ENCODE results near the gene ENPP1.

ENPP1 gene

GRCh38 chr6:131792091-131792496, 15.7 kb upstream of the ENPP1 start:
- Histone ChIP-seq H3K4me3 (ENCODE audit: low read depth, low read length) (no peak overlapping the region), H3K36me3 (ENCODE audit: control insufficient read depth in 2 of 2, insufficient read depth in 1 of 2, low read length in 2 of 2) (no peaks in the 10 kb centered on the region), H3K27ac (ENCODE audit: extremely low read depth, low read depth, low read length) (no peak overlapping the region), H3K4me1 (ENCODE audit: control insufficient read depth, insufficient read depth, low read length) (no peaks in the 10 kb centered on the region), H3K9me3 (ENCODE audit: control insufficient read depth, insufficient read depth, low read depth, low read length) (no peaks in the 10 kb centered on the region)
- TF ChIP-seq ZNF707 (tag by site-specific recombination; IDR thresholded peaks at IDR 0.05) (no peak), ZNF26 (tag by site-specific recombination; IDR thresholded peaks at IDR 0.05) (no peak), ZBTB49 (tag by site-specific recombination; IDR thresholded peaks at IDR 0.05; ENCODE audit: low read depth) (no peak), ZBTB48 (tag by site-specific recombination; IDR thresholded peaks at IDR 0.05) (no peak), ZNF558 (tag by site-specific recombination; IDR thresholded peaks at IDR 0.05) (no peak), ZBTB7A (tag by site-specific recombination; IDR thresholded peaks at IDR 0.05; ENCODE audit: low read depth) (no peak)
- ChIA-PET POLR2A (no interaction called here), CTCF (interaction anchor here (0.8 to 1.3 kb wide), 5 partner anchors 19 to 119 kb away, joined by 3 to 5 read pairs (median 5); no protein-coding TSS in a partner anchor)

GRCh38 chr6:131795366-131795765, 12.5 kb upstream of the ENPP1 start:
- no peaks in the 10 kb centered on the region for H3K9me3 ChIP-seq (ENCODE audit: control insufficient read depth, insufficient read depth, low read depth, low read length)
- CTCF ChIA-PET, result interaction anchor here (0.6 kb wide), 1 partner anchor 29 kb away, joined by 4 read pairs; no protein-coding TSS in a partner anchor
- POLR2A ChIA-PET, result no interaction called here
- H3K36me3 ChIP-seq (ENCODE audit: control insufficient read depth in 2 of 2, insufficient read depth in 1 of 2, low read length in 2 of 2), result no peaks in the 10 kb centered on the region
- TF ChIP-seq ZBTB44 (tag by site-specific recombination; IDR thresholded peaks at IDR 0.05), result no peak
- TF ChIP-seq ZNF514 (tag by site-specific recombination; IDR thresholded peaks at IDR 0.05), result no peak
- no peak for TF ChIP-seq PRDM6 (tag by site-specific recombination; IDR thresholded peaks at IDR 0.05)
- TF ChIP-seq ZNF48 (tag by site-specific recombination; IDR thresholded peaks at IDR 0.05), result no peak
- TF ChIP-seq ZNF777 (tag by site-specific recombination; IDR thresholded peaks at IDR 0.05; ENCODE audit: borderline replicate concordance), result no peak
- TF ChIP-seq SCRT2 (tag by site-specific recombination; IDR thresholded peaks at IDR 0.05), result no peak
- TF ChIP-seq ZNF692 (tag by site-specific recombination; IDR thresholded peaks at IDR 0.05), result no peak
- no peak for TF ChIP-seq ZNF610 (tag by site-specific recombination; IDR thresholded peaks at IDR 0.05; ENCODE audit: borderline replicate concordance)
- no peak for TF ChIP-seq ZNF623 (tag by site-specific recombination; IDR thresholded peaks at IDR 0.05)
- TF ChIP-seq ZNF350 (tag by site-specific recombination; IDR thresholded peaks at IDR 0.05), result no peak
- no peak for TF ChIP-seq ZNF280C (tag by site-specific recombination; IDR thresholded peaks at IDR 0.05)
- no peak for TF ChIP-seq ZNF558 (tag by site-specific recombination; IDR thresholded peaks at IDR 0.05)
- TF ChIP-seq SP2 (tag by site-specific recombination; IDR thresholded peaks at IDR 0.05), result no peak
- TF ChIP-seq ZNF830 (tag by site-specific recombination; IDR thresholded peaks at IDR 0.05; ENCODE audit: low read depth), result no peak
- no peak overlapping the region for H3K4me3 ChIP-seq (ENCODE audit: low read depth, low read length)
- H3K27ac ChIP-seq (ENCODE audit: extremely low read depth, low read depth, low read length), result no peak overlapping the region
- H3K4me1 ChIP-seq (ENCODE audit: control insufficient read depth, insufficient read depth, low read length), result no peaks in the 10 kb centered on the region

Measured in HEK293 (cell line).